GM23248 (cell line): Measurements from ENCODE around the gene PER3.

Experiments used
- EZH2 ChIP-seq: fragments of 200-600 bp; sonication (generic); IDR thresholded peaks from 2 replicates; pipeline ENCODE4 v1.6.1; 2018; ENCODE audit warnings: antibody characterized with exemption, mild to moderate bottlenecking; ENCODE audit not compliant: insufficient read depth, poor library complexity, severe bottlenecking
- EZH2phosphoT487 ChIP-seq: fragments of 200-600 bp; sonication (generic); IDR thresholded peaks from 2 replicates; pipeline ENCODE4 v1.6.1; 2018; ENCODE audit warnings: antibody characterized with exemption, moderate library complexity, mild to moderate bottlenecking, low read depth; ENCODE audit not compliant: insufficient read depth

- TF ChIP-seq EZH2 = no peak
- TF ChIP-seq EZH2phosphoT487 = no peak
Measured at GRCh38 chr1:7890853-7891252, 106.8 kb downstream of the PER3 start.
